Measurements from ENCODE around the gene FNDC3A. TPM values are rescaled to one million over a fixed set of nuclear protein-coding genes. Genes with fewer than 3 reads are reported as not detected.

FNDC3A gene
- polyA plus RNA-seq, 1 of the 3 experiments (the other 2 are of a cell fraction): 27.7 TPM

- TF ChIP-seq CTCF (IDR thresholded peaks at IDR 0.05): no peak
- no peak for TF ChIP-seq FOXM1 (IDR thresholded peaks at IDR 0.05; ENCODE audit: low read depth)
- TF ChIP-seq PBX3 (IDR thresholded peaks at IDR 0.05): no peak
Measured at GRCh38 chr13:49213539-49213938, 237.8 kb downstream of the FNDC3A start (continued).

- no peak overlapping the region for H3K4me3 ChIP-seq (ENCODE audit: low read depth in 2 of 2, low read length in 1 of 2)
- no peak for DNase-seq
- no peak overlapping the region for H3K4me2 ChIP-seq
- no peak overlapping the region for H2AFZ ChIP-seq (ENCODE audit: low read depth)
- H3K27me3 ChIP-seq (ENCODE audit: insufficient read depth): peaks cover 8% of the 10 kb centered on the region; the same call in 1 of the 2 replicates
- H3K9me3 ChIP-seq: no peaks in the 10 kb centered on the region
- no peak overlapping the region for H3K27ac ChIP-seq (ENCODE audit: low read depth in 2 of 2, low read length in 1 of 2)
- ChIA-PET CTCF (interaction anchor here (0.9 to 1.0 kb wide), 2 partner anchors 14 to 67 kb away, joined by 3 to 4 read pairs; no protein-coding TSS in a partner anchor), POLR2A (no interaction called here)
- no peaks in the 10 kb centered on the region for H3K79me2 ChIP-seq (ENCODE audit: insufficient read depth)
- H3K36me3 ChIP-seq (replicated peaks in 1 of 2; ENCODE audit: control insufficient read depth in 1 of 2, insufficient read depth in 2 of 2, low read length in 1 of 2): peaks cover 16 to 21% of the 10 kb centered on the region in 2 experiments
- no peaks in the 10 kb centered on the region for H4K20me1 ChIP-seq (ENCODE audit: insufficient read depth)
- peaks cover 11% of the 10 kb centered on the region for H3F3A ChIP-seq (replicated peaks; ENCODE audit: insufficient read depth)
- no peak overlapping the region for H3K9ac ChIP-seq
- 83% methylated on average over 6 of the region's 6 CpGs for WGBS (ENCODE audit: low lambda C conversion rate)
- no peak for TF ChIP-seq JUND (IDR thresholded peaks at IDR 0.05)
- 0 out of 2 replicates have a peak, but pooled peaks have one; percentile 8 for TF ChIP-seq POLR2AphosphoS5 (IDR thresholded peaks at IDR 0.05; ENCODE audit: low read depth, low read length)
- H3K9me2 ChIP-seq: no peaks in the 10 kb centered on the region
- H3K4me1 ChIP-seq (ENCODE audit: control insufficient read depth in 1 of 2, insufficient read depth in 2 of 2, low read depth in 1 of 2, low read length in 1 of 2): no peaks in the 10 kb centered on the region
Measured at GRCh38 chr13:49213997-49214916, 238.5 kb downstream of the FNDC3A start.

GRCh38 chr13:49214917-49215376, 239.2 kb downstream of the FNDC3A start:
- Histone ChIP-seq H3K27ac (ENCODE audit: low read depth in 2 of 2, low read length in 1 of 2) (no peak overlapping the region), H3K36me3 (replicated peaks in 1 of 2; ENCODE audit: control insufficient read depth in 1 of 2, insufficient read depth in 2 of 2, low read length in 1 of 2) (peaks cover 9 to 14% of the 10 kb centered on the region in 2 experiments), H3K27me3 (ENCODE audit: insufficient read depth) (peaks cover 15% of the 10 kb centered on the region; the same call in 1 of the 2 replicates), H2AFZ (ENCODE audit: low read depth) (no peak overlapping the region), H3F3A (replicated peaks; ENCODE audit: insufficient read depth) (peaks cover 8% of the 10 kb centered on the region), H3K4me1 (ENCODE audit: control insufficient read depth in 1 of 2, insufficient read depth in 2 of 2, low read depth in 1 of 2, low read length in 1 of 2) (no peaks in the 10 kb centered on the region; a peak in 1 of 4 replicates), H4K20me1 (ENCODE audit: insufficient read depth) (no peaks in the 10 kb centered on the region), H3K79me2 (ENCODE audit: insufficient read depth) (no peaks in the 10 kb centered on the region), H3K4me2 (no peak overlapping the region), H3K9ac (no peak overlapping the region), H3K9me2 (no peaks in the 10 kb centered on the region), H3K9me3 (no peaks in the 10 kb centered on the region), H3K4me3 (ENCODE audit: low read depth in 2 of 2, low read length in 1 of 2) (no peak overlapping the region)
- ChIA-PET CTCF (interaction anchor here (0.9 to 1.0 kb wide), 2 partner anchors 14 to 66 kb away, joined by 3 to 4 read pairs; no protein-coding TSS in a partner anchor), POLR2A (interaction anchor here (0.8 kb wide), 1 partner anchor 195 kb away, joined by 3 read pairs; no protein-coding TSS in a partner anchor)
- no peak for TF ChIP-seq EP300 (IDR thresholded peaks at IDR 0.05; ENCODE audit: borderline replicate concordance in 1 of 2, low read depth in 1 of 2, low read length in 1 of 2)
- TF ChIP-seq MEF2A (IDR thresholded peaks at IDR 0.05; ENCODE audit: borderline replicate concordance, low read depth): no peak
- no peak for TF ChIP-seq CTCF (IDR thresholded peaks at IDR 0.05)
- DNase-seq: no peak
- WGBS (ENCODE audit: low lambda C conversion rate): 95% methylated on average over 6 of the region's 6 CpGs

All from SK-N-SH (cell line).